Effector memory CD8-positive, alpha-beta T cell (primary cell): ENCODE results near the gene KPNA5.
A peak's percentile ranks its signal among the peaks of the same experiment; 100 is the strongest.
"Not testable (repeated sequence)": the region's sequence is repeated elsewhere in the genome, so short reads cannot be mapped to it uniquely, and the experiment has no call there.

ENCODE experiments used
- ATAC-seq: fragments of 150-1000 bp; cut with Tn5 transposase; replicated peaks from 2 replicates; pipeline ENCODE4 v1.10.0; 2021; ENCODE audit warnings: mild to moderate bottlenecking, moderate library complexity
- DNase-seq, 3 experiments: peaks; one replicate each; pipeline ENCODE4 v3.0.0; 2021
- H3K27ac Mint-ChIP-seq, 2 donors: one replicate each; pipeline ENCODE4 v1.8.0; 2022; ENCODE audit warnings: mild to moderate bottlenecking in 2 of 2, mixed read lengths in 2 of 2, moderate library complexity in 2 of 2
- H3K27me3 Mint-ChIP-seq, 2 donors: one replicate each; pipeline ENCODE4 v1.8.0; 2022; ENCODE audit warnings: mixed read lengths in 2 of 2
- H3K36me3 Mint-ChIP-seq: one replicate; pipeline ENCODE4 v1.8.0; 2022; ENCODE audit warnings: mild to moderate bottlenecking, moderate library complexity, mixed read lengths; ENCODE audit not compliant: insufficient read depth
- H3K4me1 Mint-ChIP-seq, 2 donors: one replicate each; pipeline ENCODE4 v1.8.0; 2022; ENCODE audit warnings: low read depth in 2 of 2, mixed read lengths in 2 of 2
- H3K4me3 Mint-ChIP-seq, 2 donors: one replicate each; pipeline ENCODE4 v1.8.0; 2022; ENCODE audit warnings: mild to moderate bottlenecking in 2 of 2, mixed read lengths in 2 of 2, moderate library complexity in 2 of 2
- H3K9me3 Mint-ChIP-seq, 2 donors: one replicate each; pipeline ENCODE4 v1.8.0; 2022; ENCODE audit warnings: mixed read lengths in 2 of 2
- total RNA-seq, 9 experiments: gene quantifications; one replicate each; lab custom pipeline; 2026; lab: John Stamatoyannopoulos, UW

Gene KPNA5
- total RNA-seq: 27.0 to 113 (median 56.9) reads per million in 9 experiments

GRCh38 chr6:116680880-116681672 lies at the start of gene KPNA5:
TSS of gene KPNA5 (plus strand) at chr6:116681211. CDS start at chr6:116681335, 124 bp downstream.
- Mint-ChIP-seq H3K4me1 (peaks cover 25 to 38% of the 10 kb centered on the region in 2 donors), H3K9me3 (peaks cover 0 to 1% of the 10 kb centered on the region in 2 donors), H3K27me3 (no peaks in the 10 kb centered on the region), H3K4me3 (peak within 1 kb of the TSS; percentile 96 to 98), H3K36me3 (peaks cover 17% of the 10 kb centered on the region), H3K27ac (peak within 1 kb of the TSS; percentile 94)
- ATAC-seq (peak; percentile 87), DNase-seq (peak; percentile 86 to 88 (median 87))

- ATAC-seq (no peak), DNase-seq (no peak)
- H3K27ac Mint-ChIP-seq: no peak overlapping the region
- H3K9me3 Mint-ChIP-seq: no peaks in the 10 kb centered on the region
- H3K4me3 Mint-ChIP-seq: no peak overlapping the region
- peaks cover 18% of the 10 kb centered on the region for H3K36me3 Mint-ChIP-seq
- H3K4me1 Mint-ChIP-seq: no peaks in the 10 kb centered on the region
- no peaks in the 10 kb centered on the region for H3K27me3 Mint-ChIP-seq
These were observed 49.5 kb upstream of the KPNA5 start for GRCh38 chr6:116631379-116631990.

GRCh38 chr6:116633685-116634084 lies 47.3 kb upstream of the KPNA5 start:
- DNase-seq: no peak
- Mint-ChIP-seq H3K4me3 (no peak overlapping the region), H3K36me3 (peaks cover 22% of the 10 kb centered on the region), H3K4me1 (peaks cover 0 to 4% of the 10 kb centered on the region in 2 donors), H3K27me3 (no peaks in the 10 kb centered on the region), H3K27ac (peak overlapping the region in 1 of 2 donors; percentile 24), H3K9me3 (no peaks in the 10 kb centered on the region)
- no peak for ATAC-seq

GRCh38 chr6:116648156-116648555 lies 32.9 kb upstream of the KPNA5 start:
- peak overlapping the region in 1 of 2 donors; percentile 46 for H3K27ac Mint-ChIP-seq
- H3K36me3 Mint-ChIP-seq: peaks cover 27% of the 10 kb centered on the region
- no peak for DNase-seq

GRCh38 chr6:116649129-116649528 lies 31.9 kb upstream of the KPNA5 start:
- H3K4me3 Mint-ChIP-seq: no peak overlapping the region
- no peak for ATAC-seq
- DNase-seq: no peak
- H3K4me1 Mint-ChIP-seq: peaks cover 0 to 11% of the 10 kb centered on the region in 2 donors
- no peaks in the 10 kb centered on the region for H3K27me3 Mint-ChIP-seq
- H3K27ac Mint-ChIP-seq: no peak overlapping the region
- H3K9me3 Mint-ChIP-seq: no peaks in the 10 kb centered on the region
- H3K36me3 Mint-ChIP-seq: peaks cover 27% of the 10 kb centered on the region

More at GRCh38 chr6:116648156-116648555, 32.9 kb upstream of the KPNA5 start:
- Mint-ChIP-seq H3K9me3 (no peaks in the 10 kb centered on the region), H3K4me1 (peaks cover 0 to 11% of the 10 kb centered on the region in 2 donors), H3K4me3 (no peak overlapping the region), H3K27me3 (no peaks in the 10 kb centered on the region)
- no peak for ATAC-seq

GRCh38 chr6:116651916-116652315 lies 29.1 kb upstream of the KPNA5 start:
- Mint-ChIP-seq H3K27ac (peak overlapping the region in 1 of 2 donors; percentile 83), H3K9me3 (no peaks in the 10 kb centered on the region), H3K27me3 (no peaks in the 10 kb centered on the region), H3K4me1 (peaks cover 0 to 11% of the 10 kb centered on the region in 2 donors), H3K4me3 (no peak overlapping the region), H3K36me3 (peaks cover 40% of the 10 kb centered on the region)
- DNase-seq (no peak), ATAC-seq (no peak)

- H3K9me3 Mint-ChIP-seq: no peaks in the 10 kb centered on the region
- no peak overlapping the region for H3K4me3 Mint-ChIP-seq
- peak overlapping the region in 1 of 2 donors; percentile 49 for H3K27ac Mint-ChIP-seq
- DNase-seq (no peak), ATAC-seq (no peak)
- H3K4me1 Mint-ChIP-seq: peaks cover 30 to 34% of the 10 kb centered on the region in 2 donors
- H3K27me3 Mint-ChIP-seq: no peaks in the 10 kb centered on the region
- peaks cover 18% of the 10 kb centered on the region for H3K36me3 Mint-ChIP-seq
These were observed 19.4 kb upstream of the KPNA5 start for GRCh38 chr6:116661594-116661993.

GRCh38 chr6:116662202-116662601 lies 18.8 kb upstream of the KPNA5 start:
- Mint-ChIP-seq H3K36me3 (peaks cover 13% of the 10 kb centered on the region), H3K9me3 (no peaks in the 10 kb centered on the region), H3K27me3 (no peaks in the 10 kb centered on the region), H3K4me1 (peaks cover 34 to 39% of the 10 kb centered on the region in 2 donors), H3K27ac (no peak overlapping the region), H3K4me3 (no peak overlapping the region)
- no peak for ATAC-seq
- no peak for DNase-seq

GRCh38 chr6:116663308-116663707 lies 17.7 kb upstream of the KPNA5 start:
- Mint-ChIP-seq H3K36me3 (peaks cover 5% of the 10 kb centered on the region), H3K9me3 (no peaks in the 10 kb centered on the region), H3K27me3 (no peaks in the 10 kb centered on the region), H3K4me1 (peaks cover 39 to 44% of the 10 kb centered on the region in 2 donors), H3K27ac (peak overlapping the region in 1 of 2 donors; percentile 3), H3K4me3 (no peak overlapping the region)
- ATAC-seq (no peak), DNase-seq (no peak)

GRCh38 chr6:116664169-116664568 lies 16.8 kb upstream of the KPNA5 start:
- not testable (repeated sequence) for H3K9me3 Mint-ChIP-seq

GRCh38 chr6:116665464-116665863 lies 15.5 kb upstream of the KPNA5 start:
- Mint-ChIP-seq H3K27me3 (peaks cover 0 to 9% of the 10 kb centered on the region in 2 donors), H3K36me3 (peaks cover 5% of the 10 kb centered on the region), H3K4me3 (peak overlapping the region; percentile 1 to 35), H3K4me1 (peaks cover 41 to 46% of the 10 kb centered on the region in 2 donors), H3K27ac (no peak overlapping the region), H3K9me3 (no peaks in the 10 kb centered on the region)
- ATAC-seq (no peak), DNase-seq (no peak)

More at GRCh38 chr6:116664169-116664568, 16.8 kb upstream of the KPNA5 start:
- peaks cover 41 to 46% of the 10 kb centered on the region in 2 donors for H3K4me1 Mint-ChIP-seq
- H3K27me3 Mint-ChIP-seq, ATAC-seq, H3K27ac Mint-ChIP-seq, DNase-seq, H3K4me3 Mint-ChIP-seq, H3K36me3 Mint-ChIP-seq: not testable (repeated sequence)

GRCh38 chr6:116666869-116667268 lies 14.1 kb upstream of the KPNA5 start:
- H3K4me1 Mint-ChIP-seq: peaks cover 35 to 40% of the 10 kb centered on the region in 2 donors
- peak overlapping the region in 1 of 2 donors; percentile 98 for H3K27ac Mint-ChIP-seq
- H3K4me3 Mint-ChIP-seq: peak overlapping the region; percentile 96 to 97
- DNase-seq (no peak), ATAC-seq (no peak)
- H3K9me3 Mint-ChIP-seq: no peaks in the 10 kb centered on the region
- peaks cover 5% of the 10 kb centered on the region for H3K36me3 Mint-ChIP-seq
- peaks cover 3 to 23% of the 10 kb centered on the region in 2 donors for H3K27me3 Mint-ChIP-seq

- peaks cover 8% of the 10 kb centered on the region for H3K36me3 Mint-ChIP-seq
- no peaks in the 10 kb centered on the region for H3K9me3 Mint-ChIP-seq
- no peak for DNase-seq
- H3K27ac Mint-ChIP-seq: peak overlapping the region; percentile 98
- H3K4me1 Mint-ChIP-seq: peaks cover 29 to 33% of the 10 kb centered on the region in 2 donors
- H3K4me3 Mint-ChIP-seq: peak overlapping the region; percentile 96 to 97
- no peak for ATAC-seq
- peaks cover 11 to 30% of the 10 kb centered on the region in 2 donors for H3K27me3 Mint-ChIP-seq
These were observed 13.4 kb upstream of the KPNA5 start for GRCh38 chr6:116667623-116668022.
